OCI-LY3 (cell line): ENCODE data around the gene SNCAIP.
"Not testable (repeated sequence)": the region's sequence is repeated elsewhere in the genome, so short reads cannot be mapped to it uniquely, and the experiment has no call there.

Experiments
- CTCF ChIP-seq: fragments of 200-600, 300-600 bp; sonication (generic); IDR thresholded peaks from 2 replicates; pipeline ENCODE4 v1.5.1; 2014; ENCODE audit warnings: antibody characterized with exemption, low read length, low read depth
- EZH2phosphoT487 ChIP-seq: fragments of 200-600 bp; shearing (Covaris generic); IDR thresholded peaks from 2 replicates; pipeline ENCODE4 v1.6.1; 2018; ENCODE audit warnings: antibody characterized with exemption, mixed run types, low read depth

GRCh38 chr5:122353361-122353760 lies 41.3 kb downstream of the SNCAIP start:
- not testable (repeated sequence) for TF ChIP-seq CTCF, EZH2phosphoT487
